Measurements from ENCODE around the gene NBEA.

The NBEA gene

GRCh38 chr13:35593651-35594050 is 651.6 kb downstream of the NBEA start (continued):
- TF ChIP-seq ZNF239 (tag by site-specific recombination; IDR thresholded peaks at IDR 0.05) (no peak), ZNF398 (tag by site-specific recombination; IDR thresholded peaks at IDR 0.05) (no peak), ZNF211 (tag by site-specific recombination; IDR thresholded peaks at IDR 0.05; ENCODE audit: low read depth) (no peak)

- H3K4me3 ChIP-seq (ENCODE audit: low read depth, low read length): no peak overlapping the region
- H3K4me1 ChIP-seq (ENCODE audit: control insufficient read depth, insufficient read depth, low read length): no peaks in the 10 kb centered on the region
- H3K36me3 ChIP-seq (ENCODE audit: control insufficient read depth in 2 of 2, insufficient read depth in 1 of 2, low read length in 2 of 2): no peaks in the 10 kb centered on the region
- CTCF ChIA-PET: no interaction called here
- no peak overlapping the region for H3K27ac ChIP-seq (ENCODE audit: extremely low read depth, low read depth, low read length)
- H3K9me3 ChIP-seq (ENCODE audit: control insufficient read depth, insufficient read depth, low read depth, low read length): no peaks in the 10 kb centered on the region
- POLR2A ChIA-PET: no interaction called here
- no peak for TF ChIP-seq OSR2 (tag by site-specific recombination; IDR thresholded peaks at IDR 0.05)
- TF ChIP-seq ZSCAN5A (tag by site-specific recombination; IDR thresholded peaks at IDR 0.05): no peak
- no peak for TF ChIP-seq ZNF19 (tag by site-specific recombination; IDR thresholded peaks at IDR 0.05; ENCODE audit: low read depth)
- TF ChIP-seq ZFP3 (tag by site-specific recombination; IDR thresholded peaks at IDR 0.05; ENCODE audit: low read depth): no peak
- no peak for TF ChIP-seq ZNF16 (tag by site-specific recombination; IDR thresholded peaks at IDR 0.05; ENCODE audit: low read depth)
- TF ChIP-seq SCRT2 (tag by site-specific recombination; IDR thresholded peaks at IDR 0.05): no peak
- TF ChIP-seq KLF10 (tag by site-specific recombination; IDR thresholded peaks at IDR 0.05): no peak
- TF ChIP-seq ZNF645 (tag by site-specific recombination; IDR thresholded peaks at IDR 0.05): no peak
- TF ChIP-seq ZNF768 (tag by site-specific recombination; IDR thresholded peaks at IDR 0.05): no peak
- no peak for TF ChIP-seq PRDM1 (tag by site-specific recombination; IDR thresholded peaks at IDR 0.05)
- TF ChIP-seq MZF1 (tag by site-specific recombination; IDR thresholded peaks at IDR 0.05; ENCODE audit: borderline replicate concordance): no peak
- TF ChIP-seq ZNF585B (tag by site-specific recombination; IDR thresholded peaks at IDR 0.05): no peak
- TF ChIP-seq ZNF626 (tag by site-specific recombination; IDR thresholded peaks at IDR 0.05): no peak
- no peak for TF ChIP-seq ZNF23 (tag by site-specific recombination; IDR thresholded peaks at IDR 0.05; ENCODE audit: borderline replicate concordance)
- TF ChIP-seq BCL11A (tag by site-specific recombination; IDR thresholded peaks at IDR 0.05; ENCODE audit: low read depth): no peak
- no peak for TF ChIP-seq HIC1 (tag by site-specific recombination; IDR thresholded peaks at IDR 0.05)
- no peak for TF ChIP-seq ZNF433 (tag by site-specific recombination; IDR thresholded peaks at IDR 0.05; ENCODE audit: low read depth)
- no peak for TF ChIP-seq ZNF214 (tag by site-specific recombination; IDR thresholded peaks at IDR 0.05; ENCODE audit: borderline replicate concordance)
- no peak for TF ChIP-seq PATZ1 (tag by site-specific recombination; IDR thresholded peaks at IDR 0.05)
- TF ChIP-seq KLF9 (tag by site-specific recombination; IDR thresholded peaks at IDR 0.05; ENCODE audit: low read depth): no peak
These were observed 652.0 kb downstream of the NBEA start for GRCh38 chr13:35594096-35594495.
